ENCODE data around the gene PPP1R14C.

The PPP1R14C gene

DNA sequence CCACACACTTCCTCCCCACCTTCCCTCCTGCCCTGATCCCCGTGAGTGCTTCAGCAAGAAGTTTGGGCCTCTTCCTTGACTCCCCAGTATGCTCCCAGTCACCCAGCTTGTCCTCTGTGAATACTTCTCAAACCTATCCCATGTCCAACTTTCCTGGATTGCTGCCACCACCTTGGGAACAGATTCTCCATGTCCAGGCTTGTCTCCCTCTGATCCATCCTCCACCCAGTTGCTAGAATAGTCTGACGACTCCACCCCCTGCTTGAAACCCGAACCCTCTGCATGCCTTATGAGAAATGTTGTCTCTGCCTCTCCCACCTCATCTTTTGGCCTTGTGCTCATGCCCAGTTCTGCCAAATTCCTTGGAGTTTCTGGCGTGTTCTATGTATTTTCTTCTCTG is 108.0 kb downstream of the PPP1R14C start:
- DNase-seq (no peak), ATAC-seq (no peak)

DNA sequence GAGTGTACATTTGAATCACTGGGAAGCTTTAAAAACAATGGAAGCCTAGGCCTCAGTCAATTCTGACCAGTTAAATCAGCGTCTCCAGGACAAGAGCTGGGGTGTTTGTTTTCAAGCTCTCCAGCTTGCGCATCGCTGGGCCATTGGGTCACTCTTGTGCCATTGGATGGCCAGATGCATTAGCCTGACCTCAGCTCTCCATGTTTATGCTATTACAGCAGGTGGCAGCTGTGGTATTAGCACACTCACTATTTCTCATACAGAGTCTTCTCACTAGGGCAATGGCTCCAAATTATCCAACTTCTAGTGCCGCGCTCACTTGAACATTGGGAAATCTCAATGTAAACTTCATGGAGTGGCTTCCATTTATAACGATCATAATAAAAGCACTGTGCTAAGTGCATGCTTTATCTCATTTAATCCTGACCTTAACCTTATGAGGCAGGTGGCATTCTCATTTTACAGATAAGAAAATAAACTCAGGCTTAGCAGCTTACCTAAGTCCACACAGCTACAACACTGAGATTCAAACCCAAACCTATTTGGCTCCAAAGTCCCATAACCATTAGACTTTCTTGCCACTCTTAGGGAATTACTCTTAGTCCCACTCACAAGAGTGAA is 108.8 kb downstream of the PPP1R14C start:
- DNase-seq (no peak), ATAC-seq (no peak)

DNA sequence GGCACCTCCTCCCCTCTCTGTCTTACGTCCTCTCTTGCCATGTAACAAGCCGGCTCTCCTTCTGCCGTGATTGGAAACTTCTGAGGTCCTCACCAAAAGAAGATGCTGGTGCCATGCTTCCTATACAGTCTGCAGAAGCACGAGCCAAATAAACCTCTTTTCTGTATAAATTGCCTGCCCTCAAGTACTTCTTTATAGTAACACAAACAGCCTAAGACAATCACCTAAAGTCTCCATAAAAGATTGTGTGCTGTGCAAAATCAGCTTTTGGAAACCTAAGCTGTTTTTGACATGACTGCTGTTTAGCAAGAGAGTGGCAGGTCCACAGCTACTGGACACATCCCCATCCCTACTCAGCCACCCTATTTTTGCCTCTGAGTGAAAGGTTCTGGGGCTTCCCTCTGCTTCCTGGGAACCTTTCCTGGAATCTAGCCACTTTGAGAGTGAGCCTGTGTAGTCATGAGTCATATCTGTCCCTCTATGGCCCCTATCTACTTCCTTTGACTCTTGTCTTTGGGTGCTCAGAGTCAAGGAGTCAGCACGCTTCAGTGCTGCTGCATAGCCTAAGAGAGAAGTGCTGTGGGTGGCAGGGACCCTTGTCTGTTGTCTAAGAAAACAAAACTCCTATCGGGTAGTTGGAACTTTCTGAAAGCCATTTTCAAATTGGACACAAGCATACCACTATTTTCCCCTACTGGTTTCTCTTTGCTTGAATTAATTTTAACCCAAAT is 110.0 kb downstream of the PPP1R14C start:
- no peak for DNase-seq
- peak; percentile 58 for ATAC-seq

DNA sequence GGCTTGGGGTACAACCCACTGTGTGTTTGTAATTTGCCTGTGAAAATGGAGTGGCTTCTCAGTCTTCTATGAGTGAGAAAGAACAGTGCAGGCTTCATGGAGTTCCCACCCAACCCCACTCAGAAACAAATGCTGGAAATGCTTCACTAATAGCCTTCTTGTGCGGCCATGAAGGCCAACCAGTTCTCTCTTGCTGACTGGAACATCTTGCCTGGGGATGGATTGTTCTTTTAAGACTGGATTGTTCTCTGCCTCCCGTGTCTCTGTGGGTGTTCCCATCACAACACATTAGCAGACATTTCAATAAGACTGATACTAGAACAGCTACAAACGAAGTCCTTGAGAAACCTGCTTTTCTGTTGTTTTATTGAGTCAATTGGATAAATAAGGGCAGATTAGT is 110.6 kb downstream of the PPP1R14C start:
- DNase-seq (no peak), ATAC-seq (no peak)

DNA sequence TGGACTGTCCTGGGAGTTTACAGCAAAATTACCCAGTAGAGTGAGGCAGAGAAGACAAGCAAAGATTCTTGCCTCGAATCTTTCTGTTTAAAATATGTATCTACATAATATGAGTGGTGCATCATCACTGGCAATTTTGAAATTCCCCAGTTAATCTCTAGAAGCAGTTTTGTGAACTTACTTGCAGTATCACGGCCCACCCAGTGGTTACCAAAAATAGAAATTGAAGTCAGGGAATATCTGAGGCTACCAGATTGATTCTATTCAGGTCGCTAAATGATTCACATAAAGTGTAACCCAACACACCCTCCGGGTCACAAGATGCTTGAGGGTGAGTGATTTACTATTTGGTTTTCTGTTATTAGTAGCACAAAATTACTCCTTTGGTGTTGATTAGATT is 111.9 kb downstream of the PPP1R14C start:
- ATAC-seq (peak; percentile 67), DNase-seq (no peak)

DNA sequence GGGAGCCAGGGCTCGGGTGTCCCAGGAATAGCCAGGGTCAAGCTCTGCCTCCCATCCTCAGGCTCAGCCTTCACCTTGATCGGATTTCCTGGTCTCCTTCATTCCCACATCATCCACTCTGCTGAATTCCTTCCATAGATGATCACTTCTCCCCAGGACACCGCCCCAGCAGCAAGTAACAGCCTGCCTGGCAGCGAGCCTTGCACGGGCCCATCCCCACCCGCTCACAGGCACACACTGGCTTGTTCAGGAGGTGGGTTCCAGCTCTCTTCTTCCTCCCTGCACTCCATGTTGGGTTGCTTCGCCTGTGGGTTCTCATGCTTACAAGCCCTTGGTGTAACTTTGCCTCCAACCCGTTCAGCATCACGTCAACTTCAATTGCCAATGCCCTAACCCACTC is 113.0 kb downstream of the PPP1R14C start:
- DNase-seq (no peak), ATAC-seq (no peak)

DNA sequence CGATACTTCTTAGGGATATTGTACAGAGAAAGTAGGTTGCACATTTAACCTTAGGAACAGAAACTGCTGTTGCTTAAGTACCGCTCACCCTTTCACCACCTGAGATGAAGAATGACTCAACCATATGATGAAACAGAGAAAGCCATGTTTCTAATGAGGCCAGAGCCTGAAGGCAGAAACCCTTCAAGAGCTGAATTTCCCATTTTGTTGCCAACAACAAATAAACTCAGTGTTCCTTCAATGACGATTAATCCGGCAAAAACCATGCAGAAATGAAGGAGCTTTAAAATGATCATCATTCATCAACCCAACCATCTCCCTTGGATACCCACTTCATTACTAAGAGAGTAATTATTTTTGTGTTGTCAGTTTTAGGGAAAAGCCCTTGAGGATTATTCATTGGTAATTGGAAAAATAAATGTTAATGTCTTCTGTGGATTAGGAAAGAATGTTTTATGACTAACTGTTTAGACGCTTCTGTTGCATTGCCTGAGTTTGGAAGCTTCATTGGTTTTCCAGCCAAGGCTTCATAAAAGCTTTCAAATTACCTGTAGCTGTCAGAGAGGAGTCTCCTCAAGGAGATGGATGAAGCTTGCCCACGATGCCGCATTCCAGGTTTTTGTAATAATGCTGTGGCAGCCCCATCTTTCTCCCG is 113.9 kb downstream of the PPP1R14C start:
- DNase-seq = no peak

DNA sequence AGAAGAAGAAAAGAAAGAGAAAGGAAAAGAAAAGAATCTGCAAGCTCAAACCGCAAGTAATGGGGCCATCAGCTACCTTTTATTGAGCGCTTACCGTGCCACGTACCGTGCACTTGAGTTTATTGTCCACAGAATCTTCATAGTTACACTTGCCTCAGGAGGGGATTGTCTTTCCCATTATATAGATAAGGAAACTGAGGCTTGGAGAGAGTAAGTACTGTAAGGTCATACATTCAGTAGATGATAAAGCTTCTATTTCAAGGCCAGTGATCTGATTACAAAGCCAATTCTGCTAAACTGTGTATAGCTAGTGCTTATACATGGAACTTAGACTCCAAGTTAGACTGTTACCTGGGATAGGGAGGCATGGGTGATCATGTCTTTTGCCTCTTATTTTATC is 115.5 kb downstream of the PPP1R14C start:
- ATAC-seq = no peak

More for the DNA sequence above, 113.9 kb downstream of the PPP1R14C start:
- ATAC-seq = peak; percentile 55

DNA sequence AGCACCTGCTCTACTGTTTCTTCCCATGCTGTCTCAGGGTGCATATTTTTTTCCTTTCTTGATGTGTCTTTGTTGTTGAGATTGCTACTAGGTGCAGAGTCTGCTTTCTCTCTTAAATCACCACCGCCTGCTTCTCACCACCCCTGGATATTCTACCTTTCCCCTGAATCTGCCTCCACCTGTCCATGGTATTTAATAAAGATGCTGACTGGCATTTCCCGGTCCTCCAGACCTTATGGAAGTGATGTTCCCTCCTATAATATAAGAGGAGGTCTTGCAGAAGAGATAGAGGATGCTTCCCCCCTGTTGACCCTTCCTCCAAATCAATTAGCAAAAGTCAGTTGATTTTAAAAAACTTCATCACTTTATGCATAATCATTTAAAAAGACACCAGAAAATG is 118.1 kb downstream of the PPP1R14C start:
- no peak for DNase-seq
- no peak for ATAC-seq

More for the DNA sequence above, 115.5 kb downstream of the PPP1R14C start:
- DNase-seq = no peak

DNA sequence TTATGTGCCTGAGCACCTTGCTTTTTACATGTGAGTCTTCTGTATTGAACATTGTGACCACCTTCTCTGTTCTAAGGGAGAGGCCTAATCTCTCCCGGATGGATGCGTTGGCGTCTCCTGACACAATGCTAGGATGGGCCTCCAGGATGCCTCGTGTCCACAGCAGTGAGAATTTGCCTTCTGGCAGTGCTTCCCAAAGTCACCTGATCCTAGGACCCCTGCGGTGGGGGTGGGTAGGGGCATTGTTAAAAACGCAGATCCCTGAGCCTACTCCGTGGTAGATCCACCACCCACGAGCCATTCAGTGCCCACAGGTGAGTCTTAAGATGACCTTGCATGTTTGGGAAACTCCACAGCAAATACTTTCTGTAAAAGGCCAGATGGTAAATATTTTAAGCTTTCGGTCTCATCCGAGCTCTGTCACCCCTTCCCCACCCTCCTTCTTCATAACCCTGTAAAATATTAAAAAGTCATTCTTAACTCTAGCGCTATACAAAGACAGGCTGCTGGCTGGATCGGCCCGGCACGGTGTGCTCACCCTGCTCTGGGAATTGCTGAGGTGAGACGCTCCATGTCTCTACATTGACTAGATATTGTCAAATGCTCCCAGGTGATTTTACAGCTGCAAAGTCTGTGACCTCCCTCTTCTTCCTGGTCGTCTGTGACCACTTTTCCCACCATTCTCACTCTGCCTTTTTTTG is 119.3 kb downstream of the PPP1R14C start:
- ATAC-seq (no peak), DNase-seq (no peak)

DNA sequence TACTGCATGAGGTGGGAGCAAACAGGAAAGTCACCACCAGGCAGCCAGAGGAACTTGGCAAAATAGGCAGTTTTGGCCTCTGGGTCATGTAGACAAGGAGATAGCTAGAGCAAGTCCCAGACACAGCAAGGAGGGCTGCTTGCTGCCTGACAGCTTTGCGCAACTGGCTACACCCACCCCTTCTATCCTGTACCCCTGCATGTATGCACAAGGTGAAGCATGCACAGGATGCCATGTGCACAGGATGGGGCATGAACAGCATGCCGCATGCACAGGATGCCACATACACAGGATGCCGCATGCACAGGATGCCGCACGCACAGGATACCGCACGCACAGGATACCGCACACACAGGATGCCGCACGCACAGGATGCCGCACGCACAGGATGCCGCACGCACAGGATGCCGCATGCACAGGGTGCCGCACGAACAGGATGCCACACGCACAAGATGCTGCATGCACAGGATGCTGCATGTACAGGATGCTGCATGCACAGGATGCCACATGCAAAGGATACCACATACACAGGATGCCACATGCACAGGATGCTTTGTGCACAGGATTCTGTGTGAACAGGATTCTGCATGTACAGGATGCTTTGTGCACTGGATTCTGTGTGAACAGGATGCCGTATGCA is 121.0 kb downstream of the PPP1R14C start:
- DNase-seq (peak; percentile 20), ATAC-seq (peak; percentile 28)

DNA sequence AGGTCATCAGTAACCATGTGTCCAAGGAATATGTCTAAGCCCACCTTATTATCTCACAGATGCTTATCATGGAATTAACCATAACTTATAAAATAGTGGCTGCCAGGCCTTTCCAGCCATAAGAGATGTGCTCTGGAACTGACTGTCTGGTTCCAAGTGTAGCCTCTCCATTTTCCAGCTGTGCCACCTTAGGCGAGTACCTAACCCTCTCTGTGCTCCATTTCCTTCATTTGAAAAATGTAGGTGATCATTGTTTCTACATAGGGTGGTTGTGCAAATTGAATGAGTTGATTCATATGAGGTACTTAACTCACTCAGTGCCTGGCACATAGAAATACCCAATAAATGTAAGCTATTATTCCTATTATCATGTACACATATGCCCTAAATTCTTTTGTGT is 123.5 kb downstream of the PPP1R14C start:
- no peak for ATAC-seq
- DNase-seq = no peak

DNA sequence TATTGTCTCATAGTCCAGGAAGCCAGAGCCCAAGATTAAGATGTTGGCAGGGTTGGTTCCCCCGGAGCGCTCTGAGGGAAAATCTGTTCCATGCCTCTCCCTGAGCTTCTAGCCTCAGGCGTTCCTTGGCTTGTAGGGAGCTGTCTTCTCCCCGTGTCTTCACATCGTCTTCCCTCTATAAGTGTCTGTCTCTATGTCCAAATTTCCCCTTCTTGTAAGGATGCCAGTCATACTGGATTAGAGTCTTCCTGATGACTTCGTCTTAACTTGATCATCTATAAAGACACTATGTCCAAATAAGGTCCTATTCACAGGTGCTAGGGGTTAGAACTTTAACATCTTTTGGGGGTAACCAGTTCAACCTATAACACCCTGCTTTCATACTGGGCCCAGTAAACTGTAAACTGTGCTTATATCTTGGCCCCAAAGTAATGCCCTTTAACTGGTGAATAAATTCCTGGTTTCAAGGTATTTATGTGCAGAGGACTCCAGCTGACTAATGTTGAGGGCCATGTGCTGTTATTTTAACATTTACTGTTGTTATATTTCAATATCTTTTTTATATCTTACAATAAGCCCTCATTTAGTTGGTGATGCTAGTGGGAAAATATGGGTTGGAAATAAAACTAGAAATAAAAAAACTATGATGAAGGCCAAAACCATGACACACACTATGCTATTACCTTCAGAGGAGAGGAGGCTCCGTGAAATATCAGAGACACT is 124.3 kb downstream of the PPP1R14C start:
- ATAC-seq (no peak), DNase-seq (no peak)

DNA sequence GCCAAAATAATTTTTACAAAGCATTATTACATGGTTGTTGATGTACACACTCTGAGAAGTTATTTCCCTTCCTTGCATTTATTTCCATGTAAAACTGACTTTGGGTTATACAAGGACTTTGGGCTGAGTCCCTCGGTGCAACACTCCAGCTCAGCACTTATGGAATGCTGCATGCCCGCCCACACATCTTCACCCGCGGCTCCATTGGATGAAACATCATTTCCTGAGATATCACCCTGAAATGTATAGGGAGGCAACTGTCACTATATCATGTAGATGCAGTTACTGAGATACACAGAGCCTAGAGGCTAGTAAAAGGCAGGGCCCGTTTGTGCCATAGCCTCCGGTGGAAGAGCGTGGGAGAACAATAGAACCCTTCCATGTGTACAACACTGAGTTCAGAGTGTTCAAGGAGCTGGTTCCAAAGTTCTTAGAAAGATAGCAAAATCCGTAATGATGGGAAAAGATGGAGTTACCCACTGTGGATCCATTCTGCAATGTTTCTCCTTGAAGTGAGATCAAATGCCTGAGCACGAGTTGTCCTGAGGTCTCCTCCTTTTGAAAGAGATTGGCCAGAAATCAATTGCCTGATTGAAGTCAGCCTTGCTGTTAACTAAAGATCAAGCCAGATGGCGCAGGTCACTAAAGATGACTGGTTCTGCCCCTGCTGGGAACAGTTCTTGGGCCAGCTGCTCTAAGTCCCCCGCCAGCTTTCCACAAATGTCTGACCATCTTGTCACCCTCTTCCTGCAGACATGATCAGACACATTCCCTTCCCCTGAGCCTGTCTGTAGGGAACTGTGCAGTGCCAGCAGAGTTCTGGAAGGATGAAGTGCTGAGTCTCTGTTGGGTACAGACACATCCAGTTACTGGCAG is 125.1 kb downstream of the PPP1R14C start:
- ATAC-seq (no peak), DNase-seq (no peak)

DNA sequence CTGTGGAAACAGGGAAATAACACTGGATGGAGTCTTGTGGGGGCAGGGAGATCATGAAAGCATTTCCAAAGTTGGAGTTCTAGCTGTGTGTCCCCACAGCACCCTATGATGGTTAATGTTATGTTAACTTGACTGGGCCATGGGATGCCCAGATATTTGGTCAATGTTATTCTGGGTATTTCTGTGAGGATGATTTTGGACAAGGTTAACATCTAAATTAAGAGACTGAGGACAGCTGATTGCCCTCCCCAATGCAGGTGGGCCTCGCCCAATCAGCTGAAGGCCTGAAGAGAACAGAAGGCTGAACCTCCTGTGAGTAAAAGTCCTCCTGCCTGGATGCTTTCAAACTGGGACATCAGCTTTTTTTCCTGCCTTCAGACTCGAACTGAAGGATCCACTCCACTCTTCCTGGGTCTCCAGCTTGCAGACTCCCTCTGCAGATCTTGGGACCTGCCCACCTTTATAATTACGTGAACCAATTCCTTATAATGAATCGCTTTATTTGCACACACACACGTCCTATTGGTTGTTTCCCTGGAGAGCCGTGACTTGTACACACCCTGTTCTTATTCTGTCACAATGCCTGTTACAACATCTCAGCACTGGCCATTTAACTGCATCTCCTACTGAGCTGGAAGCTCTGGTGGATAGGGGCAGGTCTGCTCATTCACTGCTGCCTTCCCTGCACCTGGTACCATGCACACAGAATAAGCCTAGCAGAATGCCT is 126.4 kb downstream of the PPP1R14C start:
- DNase-seq (no peak), ATAC-seq (no peak)

DNA sequence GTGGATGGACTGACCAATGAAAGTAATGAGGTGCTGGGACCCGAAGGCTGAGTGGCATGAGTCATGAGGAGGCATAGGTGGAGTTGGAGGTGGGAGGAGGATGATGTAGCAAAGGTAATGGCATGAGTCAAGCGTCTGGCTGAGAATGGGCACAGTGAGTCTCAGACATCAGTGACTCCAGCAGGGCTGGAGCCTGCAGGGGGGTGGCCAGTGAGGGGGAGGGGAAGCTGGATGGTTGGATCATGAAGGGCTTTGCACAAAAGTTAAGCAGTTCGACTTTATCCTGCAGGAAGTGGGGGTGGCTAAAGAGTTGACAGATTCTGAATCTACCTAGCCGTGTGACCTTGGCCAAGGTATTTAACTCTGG is 127.0 kb downstream of the PPP1R14C start:
- ATAC-seq (peak; percentile 66), DNase-seq (no peak)

DNA sequence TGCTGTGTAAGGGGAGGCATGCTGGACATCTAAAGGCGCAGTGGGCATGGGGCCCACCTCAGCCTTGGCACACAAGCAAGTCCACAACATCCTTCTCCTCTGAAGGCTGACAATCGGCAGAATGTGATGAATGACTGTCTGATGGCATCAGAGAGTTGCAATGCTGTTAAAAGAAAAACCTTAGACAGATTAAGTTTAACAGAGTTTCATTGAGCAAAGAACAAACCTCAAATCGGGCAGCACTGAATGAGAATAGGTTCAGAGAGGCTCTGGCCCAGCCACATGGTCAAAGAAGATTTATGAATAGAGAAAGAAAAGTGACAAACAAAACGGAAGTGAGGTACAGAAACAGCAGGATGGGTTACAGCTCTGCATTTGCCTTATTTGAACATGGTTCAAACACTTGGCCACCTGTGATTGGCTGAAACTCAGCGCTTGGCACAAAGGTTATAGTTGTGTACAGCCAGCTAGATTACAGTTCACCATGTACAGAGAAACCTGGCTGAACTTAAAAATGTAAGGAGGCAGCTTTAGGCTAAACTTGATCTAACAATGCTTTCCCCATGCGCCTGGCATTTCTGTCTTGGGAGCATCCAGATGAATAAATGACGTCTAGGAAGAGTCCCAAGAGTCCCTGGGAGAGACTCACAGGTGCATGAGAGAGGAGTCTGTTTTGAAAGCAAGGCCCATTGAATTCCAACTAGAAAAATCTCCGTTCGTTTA is 127.6 kb downstream of the PPP1R14C start:
- DNase-seq = no peak
- ATAC-seq = no peak

DNA sequence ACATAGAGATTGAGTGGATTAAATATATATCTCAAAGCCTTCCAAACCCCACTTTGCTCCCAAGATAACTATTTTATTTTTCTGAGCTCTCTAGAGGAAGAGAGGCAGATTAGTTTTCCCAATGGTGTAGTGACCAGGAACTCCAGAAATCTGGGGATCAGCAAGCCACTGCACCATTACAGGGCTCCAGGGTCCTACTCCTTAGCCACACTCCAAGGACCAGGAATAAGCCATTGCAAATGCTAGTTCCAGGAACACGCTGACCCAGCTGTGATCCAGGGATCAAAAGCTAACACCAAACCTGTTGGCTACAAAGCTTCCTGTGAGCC is 128.3 kb downstream of the PPP1R14C start:
- no peak for DNase-seq
- ATAC-seq = no peak

DNA sequence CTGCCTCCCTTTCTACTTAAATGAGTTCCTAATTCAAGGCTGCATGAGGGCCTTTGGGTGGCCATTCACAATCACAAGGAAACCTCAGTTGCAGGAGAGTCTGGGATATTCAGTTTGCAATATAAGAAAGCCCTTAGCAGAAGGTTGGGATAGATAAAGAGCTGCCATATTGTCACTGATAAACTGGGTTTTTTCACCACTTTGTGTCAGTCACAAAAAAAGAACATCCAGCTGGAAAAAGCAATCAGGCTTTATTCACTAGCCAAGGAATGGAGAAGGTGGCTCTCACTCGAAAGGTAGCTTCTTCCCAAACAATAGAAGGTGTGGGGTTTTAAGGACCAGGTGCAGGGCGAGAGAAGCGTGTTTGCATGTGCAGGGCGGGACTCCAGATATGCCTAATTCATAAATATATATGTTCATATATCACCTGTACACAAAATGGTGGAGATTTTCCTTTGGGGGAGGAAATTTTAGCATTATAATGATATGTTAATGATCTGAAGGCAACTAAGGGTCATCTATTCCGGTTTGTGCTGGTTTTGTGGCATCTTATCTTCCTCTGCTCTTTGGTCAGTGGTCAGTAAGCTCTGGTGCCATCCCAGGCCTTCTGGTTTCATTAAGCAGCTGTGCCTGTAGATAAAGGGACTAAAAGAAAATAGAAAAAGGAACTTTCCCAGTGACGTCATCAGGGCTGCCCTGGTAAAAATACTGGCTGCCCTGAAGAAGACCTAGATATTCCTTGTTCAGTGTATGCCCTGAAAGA is 128.8 kb downstream of the PPP1R14C start:
- ATAC-seq = no peak
- no peak for DNase-seq

Measured in stimulated activated naive CD8-positive, alpha-beta T cell treated with anti-CD3 and anti-CD28 coated beads, Interleukin-15, Interleukin-2, amounts not matched to agents 100 U/mL and 50 U/mL, for 24 hours (primary cell).